DLD1 (cell line): Measurements from ENCODE around the gene INHBB.

Source experiments
- in situ Hi-C: cut with HindIII; loops from 2 replicates; pipeline ENCODE4 v1.10.0; 2017; ENCODE audit warnings: low sequenced_read_pairs

Gene INHBB

GRCh38 chr2:120354935-120355779 lies 9.2 kb downstream of the INHBB start:
- in situ Hi-C loops: no loop called here

GRCh38 chr2:120355780-120356266 lies 9.9 kb downstream of the INHBB start:
- in situ Hi-C loops: no loop called here

GRCh38 chr2:120357768-120358167 lies 11.8 kb downstream of the INHBB start:
- in situ Hi-C loops: no loop called here

GRCh38 chr2:120358734-120359465 lies 13.0 kb downstream of the INHBB start:
- in situ Hi-C loops: no loop called here

- in situ Hi-C loops: loop anchor here (5.0 kb wide), 1 partner anchor 42 kb away; no protein-coding TSS in a partner anchor
Measured at GRCh38 chr2:120360307-120360855, 14.4 kb downstream of the INHBB start.

- in situ Hi-C loops: loop anchor here (5.0 kb wide), 1 partner anchor 39 kb away; no protein-coding TSS in a partner anchor
Measured at GRCh38 chr2:120362926-120363325, 17.0 kb downstream of the INHBB start.

- in situ Hi-C loops: no loop called here
Measured at GRCh38 chr2:120365236-120365793, 19.4 kb downstream of the INHBB start.

- in situ Hi-C loops: no loop called here
Measured at GRCh38 chr2:120366698-120367097, 20.8 kb downstream of the INHBB start.

GRCh38 chr2:120367221-120367620 lies 21.3 kb downstream of the INHBB start:
- in situ Hi-C loops: no loop called here

- in situ Hi-C loops: no loop called here
Measured at GRCh38 chr2:120367649-120368048, 21.7 kb downstream of the INHBB start.

- in situ Hi-C loops: no loop called here
Measured at GRCh38 chr2:120368086-120368485, 22.1 kb downstream of the INHBB start.

- in situ Hi-C loops: no loop called here
Measured at GRCh38 chr2:120369250-120369649, 23.3 kb downstream of the INHBB start.

- in situ Hi-C loops: no loop called here
Measured at GRCh38 chr2:120371969-120372625, 26.2 kb downstream of the INHBB start.

- in situ Hi-C loops: no loop called here
Measured at GRCh38 chr2:120372816-120373215, 26.9 kb downstream of the INHBB start.

- in situ Hi-C loops: no loop called here
Measured at GRCh38 chr2:120373424-120373823, 27.5 kb downstream of the INHBB start.

- in situ Hi-C loops: no loop called here
Measured at GRCh38 chr2:120374821-120375220, 28.9 kb downstream of the INHBB start.

- in situ Hi-C loops: no loop called here
Measured at GRCh38 chr2:120375251-120376020, 29.5 kb downstream of the INHBB start.

- in situ Hi-C loops: no loop called here
Measured at GRCh38 chr2:120376101-120376500, 30.2 kb downstream of the INHBB start.

- in situ Hi-C loops: no loop called here
Measured at GRCh38 chr2:120376679-120377640, 31.0 kb downstream of the INHBB start.
